Activated T-cell treated with anti-CD3 and anti-CD28 coated beads, Interleukin-2, amount 50 U/mL, for 4 hours (primary cell): ENCODE results near the gene CASP9. TPM values are rescaled to one million over a fixed set of nuclear protein-coding genes. Genes with fewer than 3 reads are reported as not detected.

Source experiments
- ATAC-seq, 2 donors: fragments of 200-7000 bp; cut with Tn5 transposase; one replicate each; pipeline ENCODE4 v1.10.0; 2021
- DNase-seq: peaks from one replicate; pipeline ENCODE4 v3.0.0-alpha.2; 2020
- H3K27me3 Mint-ChIP-seq: one replicate; pipeline ENCODE4 v1.8.0; 2021; ENCODE audit warnings: low read depth, mixed read lengths
- H3K36me3 Mint-ChIP-seq: one replicate; pipeline ENCODE4 v1.8.0; 2022; ENCODE audit warnings: mixed read lengths; ENCODE audit not compliant: insufficient read depth
- H3K4me1 Mint-ChIP-seq: one replicate; pipeline ENCODE4 v1.8.0; 2021; ENCODE audit warnings: low read depth, mixed read lengths
- H3K4me3 Mint-ChIP-seq: one replicate; pipeline ENCODE4 v1.8.0; 2021; ENCODE audit warnings: mild to moderate bottlenecking, moderate library complexity, mixed read lengths
- H3K9me3 Mint-ChIP-seq: one replicate; pipeline ENCODE4 v1.8.0; 2021; ENCODE audit warnings: mixed read lengths
- total RNA-seq, 3 donors: library from RNA; stranded (reverse); gene quantifications; one replicate each; pipeline ENCODE4 v1.2.1, GENCODE V29; 2021

The CASP9 gene
- total RNA-seq, 3 donors from 2014 or later: 4.8 to 6.3 (median 6.3) TPM

GRCh38 chr1:15443281-15443680 is 80.7 kb downstream of the CASP9 start:
- ATAC-seq: no peak
- H3K36me3 Mint-ChIP-seq: no peaks in the 10 kb centered on the region
- DNase-seq: no peak
- no peak overlapping the region for H3K4me3 Mint-ChIP-seq
- H3K27me3 Mint-ChIP-seq: peaks cover 11% of the 10 kb centered on the region
- peaks cover 7% of the 10 kb centered on the region for H3K4me1 Mint-ChIP-seq
- H3K9me3 Mint-ChIP-seq: no peaks in the 10 kb centered on the region

- no peak for DNase-seq
- no peak for ATAC-seq
- Mint-ChIP-seq H3K9me3 (no peaks in the 10 kb centered on the region), H3K27me3 (peaks cover 11% of the 10 kb centered on the region), H3K36me3 (no peaks in the 10 kb centered on the region), H3K4me1 (peaks cover 7% of the 10 kb centered on the region), H3K4me3 (no peak overlapping the region)
These were observed 81.3 kb downstream of the CASP9 start for GRCh38 chr1:15442759-15443158.

- Mint-ChIP-seq H3K9me3 (no peaks in the 10 kb centered on the region), H3K27me3 (peaks cover 6% of the 10 kb centered on the region), H3K36me3 (no peaks in the 10 kb centered on the region), H3K4me1 (peaks cover 7% of the 10 kb centered on the region), H3K4me3 (no peak overlapping the region)
- ATAC-seq (no peak), DNase-seq (no peak)
These were observed 81.9 kb downstream of the CASP9 start for GRCh38 chr1:15442119-15442518.

Other genes starting within 250 kb of the CASP9 start
- 10 to 100 TPM; 79.5 to 81.7 (median 80.0) TPM for gene EFHD2, start 114.3 kb downstream of the CASP9 start, total RNA-seq
- gene CTRC, start 85.8 kb downstream of the CASP9 start, total RNA-seq: 1 to 10 TPM; 1.4 to 2.6 (median 1.5) TPM
- under 1 TPM; 0.52 to 0.83 (median 0.53) TPM for gene CELA2A, start 67.5 kb downstream of the CASP9 start, total RNA-seq
- under 1 TPM in 1 of 3 donors, not detected in 2; 0.41 TPM for gene CELA2B, start 48.1 kb downstream of the CASP9 start, total RNA-seq
- 10 to 100 TPM; 12.1 to 13.7 (median 13.2) TPM for gene DNAJC16, start 2.6 kb upstream of the CASP9 start, total RNA-seq
- gene AGMAT, start 60.8 kb upstream of the CASP9 start, total RNA-seq: 10 to 100 TPM; 21.2 to 23.1 (median 22.8) TPM
- 10 to 100 TPM; 50.1 to 65.4 (median 58.2) TPM for gene DDI2, start 93.2 kb upstream of the CASP9 start, total RNA-seq
- gene PLEKHM2, start 160.1 kb upstream of the CASP9 start, total RNA-seq: 10 to 100 TPM; 58.1 to 67.5 (median 62.1) TPM
- 1 to 10 TPM; 1.1 to 2.8 (median 1.4) TPM for gene SLC25A34, start 212.0 kb upstream of the CASP9 start, total RNA-seq
- gene TMEM82, start 218.3 kb upstream of the CASP9 start, total RNA-seq: not detected
- under 1 TPM; 0.16 to 0.48 (median 0.16) TPM for gene FBLIM1, start 234.6 kb upstream of the CASP9 start, total RNA-seq